CD4-positive, alpha-beta T cell treated with Interleukin-4 for 1 hour (primary cell): Measurements from ENCODE around the gene EPX.
"Not testable (repeated sequence)": the region's sequence is repeated elsewhere in the genome, so short reads cannot be mapped to it uniquely, and the experiment has no call there.

Source experiments
- DNase-seq, 2 donors: peaks; one replicate each; pipeline ENCODE4 v3.0.0-alpha.2; 2020 to 2022

EPX gene, protein sequence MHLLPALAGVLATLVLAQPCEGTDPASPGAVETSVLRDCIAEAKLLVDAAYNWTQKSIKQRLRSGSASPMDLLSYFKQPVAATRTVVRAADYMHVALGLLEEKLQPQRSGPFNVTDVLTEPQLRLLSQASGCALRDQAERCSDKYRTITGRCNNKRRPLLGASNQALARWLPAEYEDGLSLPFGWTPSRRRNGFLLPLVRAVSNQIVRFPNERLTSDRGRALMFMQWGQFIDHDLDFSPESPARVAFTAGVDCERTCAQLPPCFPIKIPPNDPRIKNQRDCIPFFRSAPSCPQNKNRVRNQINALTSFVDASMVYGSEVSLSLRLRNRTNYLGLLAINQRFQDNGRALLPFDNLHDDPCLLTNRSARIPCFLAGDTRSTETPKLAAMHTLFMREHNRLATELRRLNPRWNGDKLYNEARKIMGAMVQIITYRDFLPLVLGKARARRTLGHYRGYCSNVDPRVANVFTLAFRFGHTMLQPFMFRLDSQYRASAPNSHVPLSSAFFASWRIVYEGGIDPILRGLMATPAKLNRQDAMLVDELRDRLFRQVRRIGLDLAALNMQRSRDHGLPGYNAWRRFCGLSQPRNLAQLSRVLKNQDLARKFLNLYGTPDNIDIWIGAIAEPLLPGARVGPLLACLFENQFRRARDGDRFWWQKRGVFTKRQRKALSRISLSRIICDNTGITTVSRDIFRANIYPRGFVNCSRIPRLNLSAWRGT

DNA sequence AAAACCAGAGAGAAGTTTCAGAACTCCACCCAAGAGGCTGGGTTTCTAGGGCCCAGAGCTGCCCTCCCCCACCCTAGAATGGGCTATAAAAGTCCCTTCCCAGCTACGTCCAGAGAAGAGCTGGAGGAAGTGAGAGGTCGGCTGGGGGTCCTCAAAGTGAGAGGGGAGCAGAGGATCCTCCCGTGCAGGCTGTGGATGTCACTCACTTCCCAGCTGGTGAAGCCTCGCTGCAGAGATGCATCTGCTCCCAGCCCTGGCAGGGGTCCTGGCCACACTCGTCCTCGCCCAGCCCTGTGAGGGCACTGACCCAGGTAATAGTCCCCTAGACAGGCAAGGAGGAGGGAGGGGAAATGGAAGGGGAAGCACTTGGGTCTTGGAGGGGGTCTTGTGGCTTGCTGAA lies at the start of gene EPX:
EPX (plus strand) TSS at position 115 of the 400 bp plus-strand sequence; CDS start at position 236, 121 bp downstream.
- DNase-seq, result no peak

GRCh38 chr17:58143335-58143734 lies 49.2 kb upstream of the EPX start:
- DNase-seq, result not testable (repeated sequence)

- DNase-seq, result no peak
These were observed 47.7 kb upstream of the EPX start for GRCh38 chr17:58144801-58145200.

DNA sequence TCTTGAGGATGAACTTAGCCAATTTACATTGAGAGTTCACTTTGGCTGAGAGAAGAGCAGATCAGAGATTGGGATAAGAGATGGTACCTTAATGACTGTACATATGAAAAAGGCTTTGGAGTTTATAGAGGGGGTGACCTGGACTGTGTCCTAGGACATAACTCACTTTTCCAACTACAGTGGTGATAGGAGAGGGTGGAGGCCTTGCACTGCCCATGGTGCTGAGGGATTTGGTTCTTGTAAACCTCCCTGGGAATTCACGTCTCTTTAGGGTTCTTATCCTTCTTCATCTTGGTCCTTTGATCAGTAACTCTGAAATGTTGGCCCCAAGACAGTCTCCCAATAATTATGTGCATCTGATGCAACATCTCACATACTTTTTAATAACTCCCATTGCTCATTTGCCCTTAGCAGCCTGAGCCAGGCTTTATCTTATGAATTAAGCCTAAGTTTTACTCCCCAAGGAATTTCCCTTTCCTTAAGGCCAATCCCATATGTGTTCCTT lies 44.5 kb upstream of the EPX start, which contains the start of gene OR4D1:
OR4D1 (plus strand) TSS at position 455 of the 505 bp plus-strand sequence. CDS start 6,770 bp downstream, outside the sequence.
- DNase-seq, result no peak

DNA sequence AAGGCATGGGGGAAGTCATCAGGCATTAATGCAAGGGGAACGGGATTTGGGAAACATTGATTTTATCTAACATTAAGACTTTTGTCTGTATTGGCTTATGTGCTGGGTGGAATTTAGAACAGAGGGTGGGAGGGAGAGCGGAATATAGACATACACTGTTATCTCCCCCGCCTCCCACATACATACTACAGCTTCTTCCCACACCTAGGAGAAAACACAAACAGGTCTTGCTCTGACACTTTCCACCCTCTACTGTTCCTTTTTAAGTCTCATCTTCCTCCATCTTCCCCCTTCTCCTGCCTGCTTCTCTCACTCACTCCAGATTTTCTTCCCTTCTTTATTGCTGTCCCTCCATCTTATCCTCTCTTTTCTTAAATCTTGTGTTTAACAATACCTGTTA lies 43.9 kb upstream of the EPX start:
- DNase-seq, result no peak

- DNase-seq, result no peak
These were observed 42.1 kb upstream of the EPX start for GRCh38 chr17:58150394-58150793.

- peak; percentile 73 to 86 for DNase-seq
These were observed 39.5 kb upstream of the EPX start for GRCh38 chr17:58153046-58153445.

DNA sequence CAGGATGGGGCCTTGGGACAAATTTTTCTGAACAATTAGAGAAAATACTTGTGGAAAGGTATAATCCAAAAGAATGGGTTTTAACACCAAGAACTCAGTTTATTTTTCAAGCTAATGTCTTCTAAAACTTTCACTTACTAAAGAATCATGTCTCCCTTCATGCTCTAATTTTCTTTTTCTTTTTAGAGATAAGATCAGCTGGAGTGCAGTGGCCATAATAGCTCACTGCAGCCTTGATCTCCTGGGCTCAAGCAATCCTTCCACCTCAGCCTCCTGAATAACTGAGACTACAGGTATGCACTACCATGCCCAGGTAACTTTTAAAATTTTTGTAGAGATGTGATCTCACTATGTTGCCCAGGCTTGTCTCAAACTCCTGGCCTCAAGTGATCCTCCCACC lies 38.9 kb upstream of the EPX start:
- DNase-seq, result peak in 1 of 2 donors; percentile 25

- peak; percentile 55 to 68 for DNase-seq
These were observed 35.4 kb upstream of the EPX start for GRCh38 chr17:58156839-58157803.

DNA sequence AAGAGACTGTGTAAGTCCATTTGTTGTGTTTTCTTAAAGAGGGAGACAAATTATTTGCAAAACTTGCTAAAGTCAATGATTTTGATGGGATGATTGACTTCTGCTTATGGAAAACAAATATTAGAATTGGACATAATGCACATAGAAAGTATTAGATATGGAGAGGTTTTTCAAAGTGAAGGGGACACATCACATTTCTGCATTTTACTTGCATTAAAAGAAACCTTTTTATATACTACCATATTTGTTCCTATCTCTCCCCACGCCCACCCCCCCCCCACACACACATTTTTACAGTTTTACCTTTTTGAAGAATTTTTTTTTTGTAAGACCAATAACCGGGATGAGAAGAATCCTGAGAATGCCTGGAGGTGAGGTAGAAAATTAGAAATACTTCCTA lies 34.3 kb upstream of the EPX start:
- DNase-seq, result no peak

DNA sequence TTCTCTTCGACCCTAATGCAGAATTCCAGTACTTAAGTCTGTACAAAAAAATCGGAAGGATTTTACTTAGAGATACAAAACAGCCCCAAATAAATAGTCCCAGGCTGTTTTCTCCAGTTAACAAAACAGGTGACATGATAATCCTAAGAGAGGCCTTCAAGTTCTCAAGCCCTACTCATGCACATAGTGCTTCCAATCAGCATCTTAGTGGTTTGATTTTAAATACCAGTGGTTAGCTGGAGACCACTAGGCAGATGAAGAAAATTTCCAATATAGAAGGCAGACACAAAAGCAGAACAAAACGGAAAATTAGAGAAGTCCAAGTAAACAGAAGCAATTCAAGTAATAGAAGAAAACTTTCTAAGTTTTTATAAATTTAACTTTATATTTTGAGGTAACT lies 31.0 kb upstream of the EPX start:
- no peak for DNase-seq

DNA sequence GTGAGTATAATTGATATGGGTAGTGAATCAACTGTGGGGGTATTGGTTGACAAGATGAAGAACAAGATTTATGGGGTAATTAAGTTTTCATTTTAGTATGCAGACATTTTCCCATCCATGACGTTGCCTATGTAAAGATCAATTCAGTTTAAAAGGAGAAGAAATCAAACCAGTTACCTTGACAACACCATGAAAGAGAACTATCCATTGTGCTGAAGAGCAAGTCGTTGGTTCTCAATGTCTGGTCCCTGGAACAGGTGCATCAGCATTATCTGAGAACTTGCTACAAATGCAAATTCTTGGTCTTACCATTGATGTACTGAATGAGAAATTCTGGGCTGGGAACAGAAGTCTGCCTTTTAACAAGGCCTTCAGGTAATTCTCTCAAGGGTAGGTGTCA lies 26.5 kb upstream of the EPX start:
- no peak for DNase-seq

GRCh38 chr17:58166682-58167081 lies 25.8 kb upstream of the EPX start, which contains the start of gene OR4D2:
Gene OR4D2 (plus strand): TSS chr17:58166982. CDS start chr17:58169656, 2,674 bp downstream.
- DNase-seq, result no peak

- peak in 1 of 2 donors; percentile 34 for DNase-seq
These were observed 21.9 kb upstream of the EPX start for GRCh38 chr17:58170622-58171021.

DNA sequence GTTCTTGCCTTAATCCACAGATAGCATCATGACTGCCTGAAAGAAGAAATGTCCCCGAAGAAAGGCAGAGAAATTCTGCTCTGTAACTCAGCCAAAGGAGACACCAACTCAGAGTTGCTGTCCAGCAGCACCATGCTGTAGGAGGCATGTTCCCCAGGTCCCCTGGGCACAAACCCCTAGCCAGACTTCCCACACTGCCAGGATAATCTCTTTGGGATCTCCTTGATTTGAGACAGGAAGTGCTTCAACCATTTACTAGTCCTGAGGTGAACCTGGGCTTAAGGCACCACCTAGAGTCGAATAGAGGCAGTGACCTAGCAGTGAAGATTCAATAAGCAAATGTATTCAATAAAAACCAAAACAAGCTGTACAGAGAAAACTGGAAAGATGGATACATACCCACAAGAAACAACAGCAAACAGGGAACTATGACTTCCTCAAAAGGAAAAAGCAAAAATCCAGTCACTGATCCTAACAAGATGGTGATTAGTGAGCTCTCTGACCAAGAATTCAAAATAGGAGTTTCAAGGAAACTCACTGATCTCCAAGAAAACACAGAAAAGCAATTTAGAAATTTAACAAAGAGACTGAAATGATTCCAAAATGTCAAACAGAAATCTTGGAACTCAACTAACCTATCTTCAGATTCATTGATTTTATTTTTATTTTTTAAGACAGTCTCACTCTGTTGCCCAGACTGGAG lies 20.0 kb upstream of the EPX start:
- DNase-seq, result peak; percentile 56 to 79

- no peak for DNase-seq
These were observed 17.7 kb upstream of the EPX start for GRCh38 chr17:58174871-58175270.

DNA sequence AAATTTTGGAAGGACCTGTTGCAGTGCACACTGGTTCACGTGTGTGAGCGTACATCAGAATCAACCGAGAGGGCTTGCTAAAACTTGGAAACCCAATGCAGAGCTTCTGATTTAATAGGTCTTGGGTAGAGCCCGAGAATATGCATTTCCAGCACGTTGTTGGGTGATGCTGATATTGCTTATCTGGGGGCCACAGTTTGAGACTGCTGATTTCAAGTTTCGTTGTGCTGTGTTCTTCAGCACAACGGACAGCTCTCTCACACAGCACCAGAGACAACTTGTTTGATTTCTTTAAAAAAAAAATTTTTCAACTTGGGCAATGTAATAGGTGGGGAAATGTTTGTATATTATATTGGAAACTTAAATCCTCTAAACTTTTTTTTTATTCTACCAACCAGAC lies 16.3 kb upstream of the EPX start:
- DNase-seq, result no peak

DNA sequence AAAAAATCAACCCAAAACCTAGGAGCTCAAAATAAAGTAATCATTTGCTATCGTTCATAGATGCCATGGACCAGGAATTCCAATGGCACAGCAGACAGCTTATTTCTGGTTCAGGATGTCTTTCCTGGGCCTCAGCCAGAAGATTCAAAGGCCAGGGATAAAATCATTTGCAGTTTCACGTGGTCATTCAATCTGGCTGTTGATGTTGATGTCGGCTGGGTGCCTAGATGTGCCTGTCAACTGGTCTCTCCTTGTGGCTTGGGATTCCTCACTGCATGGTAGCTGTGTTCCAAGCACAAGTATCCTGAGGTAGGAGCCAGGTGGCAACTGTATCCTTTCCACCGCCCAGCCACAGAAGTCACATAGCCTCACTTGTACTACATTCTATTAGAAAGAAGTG lies 10.7 kb upstream of the EPX start:
- no peak for DNase-seq

- DNase-seq, result no peak
These were observed 9.0 kb upstream of the EPX start for GRCh38 chr17:58183514-58183913.

- no peak for DNase-seq
These were observed 8.1 kb upstream of the EPX start for GRCh38 chr17:58184308-58184985.
